ENCODE data around the gene TAOK1. TPM values are rescaled to one million over a fixed set of nuclear protein-coding genes. Genes with fewer than 3 reads are reported as not detected.
"Not testable (repeated sequence)": the region's sequence is repeated elsewhere in the genome, so short reads cannot be mapped to it uniquely, and the experiment has no call there.

The TAOK1 gene
- total RNA-seq, 1 donor from 2014 or later, result 100 TPM

GRCh38 chr17:29469276-29469675 lies 79.1 kb downstream of the TAOK1 start:
- Histone ChIP-seq H3K4me2 (ENCODE audit: low read length) (no peak overlapping the region), H3K9ac (ENCODE audit: low read length) (no peak overlapping the region), H3K9me3 (ENCODE audit: insufficient read depth, low read depth, low read length) (no peaks in the 10 kb centered on the region), H3K36me3 (ENCODE audit: insufficient read depth, low read length) (peaks cover 9% of the 10 kb centered on the region), H3K27me3 (ENCODE audit: insufficient read depth, low read length) (no peaks in the 10 kb centered on the region), H3K79me2 (ENCODE audit: insufficient read depth, low read length) (peaks cover 25% of the 10 kb centered on the region), H3K4me1 (ENCODE audit: insufficient read depth, low read length) (no peaks in the 10 kb centered on the region), H4K20me1 (ENCODE audit: insufficient read depth, low read length) (peaks cover 25% of the 10 kb centered on the region), H3K27ac (ENCODE audit: low read depth, low read length) (no peak overlapping the region), H2AFZ (ENCODE audit: low read depth, low read length) (no peak overlapping the region), H3K4me3 (ENCODE audit: insufficient read depth, low read depth, low read length) (no peak overlapping the region)
- Mint-ChIP-seq H3K27me3 (ENCODE audit: low read depth, unreplicated experiment) (no peaks in the 10 kb centered on the region), H3K4me1 (ENCODE audit: low read depth, unreplicated experiment) (no peaks in the 10 kb centered on the region), H3K9me3 (ENCODE audit: unreplicated experiment) (no peaks in the 10 kb centered on the region), H3K4me3 (ENCODE audit: unreplicated experiment) (no peak overlapping the region), H3K36me3 (ENCODE audit: low read depth, unreplicated experiment) (peaks cover 10% of the 10 kb centered on the region), H3K27ac (ENCODE audit: unreplicated experiment) (no peak overlapping the region)
- no peak for DNase-seq (ENCODE audit: low read depth)
- TF ChIP-seq CTCF (IDR thresholded peaks at IDR 0.05; ENCODE audit: insufficient read depth, low read depth, low read length) (no peak), EZH2 (IDR thresholded peaks at IDR 0.05; ENCODE audit: insufficient read depth, low read length) (no peak)
- FAIRE-seq, result no peak

- H3K4me1 ChIP-seq (ENCODE audit: insufficient read depth, low read length); H3K27ac ChIP-seq (ENCODE audit: low read depth, low read length); H3K4me1 Mint-ChIP-seq (ENCODE audit: low read depth, unreplicated experiment); H3K4me3 ChIP-seq (ENCODE audit: insufficient read depth, low read depth, low read length); H3K27me3 ChIP-seq (ENCODE audit: insufficient read depth, low read length); FAIRE-seq; H3K9ac ChIP-seq (ENCODE audit: low read length); H3K36me3 Mint-ChIP-seq (ENCODE audit: low read depth, unreplicated experiment); H3K4me3 Mint-ChIP-seq (ENCODE audit: unreplicated experiment); H2AFZ ChIP-seq (ENCODE audit: low read depth, low read length); H3K9me3 ChIP-seq (ENCODE audit: insufficient read depth, low read depth, low read length); H3K4me2 ChIP-seq (ENCODE audit: low read length); H3K27me3 Mint-ChIP-seq (ENCODE audit: low read depth, unreplicated experiment); DNase-seq (ENCODE audit: low read depth); H3K27ac Mint-ChIP-seq (ENCODE audit: unreplicated experiment); H3K9me3 Mint-ChIP-seq (ENCODE audit: unreplicated experiment): not testable (repeated sequence)
- peaks cover 19% of the 10 kb centered on the region for H4K20me1 ChIP-seq (ENCODE audit: insufficient read depth, low read length)
- H3K36me3 ChIP-seq (ENCODE audit: insufficient read depth, low read length), result peaks cover 14% of the 10 kb centered on the region
- peaks cover 23% of the 10 kb centered on the region for H3K79me2 ChIP-seq (ENCODE audit: insufficient read depth, low read length)
Measured at GRCh38 chr17:29473437-29473836, 83.3 kb downstream of the TAOK1 start.

GRCh38 chr17:29474297-29474696 lies 84.1 kb downstream of the TAOK1 start:
- H3K4me1 ChIP-seq (ENCODE audit: insufficient read depth, low read length), result no peaks in the 10 kb centered on the region
- no peaks in the 10 kb centered on the region for H3K9me3 ChIP-seq (ENCODE audit: insufficient read depth, low read depth, low read length)
- no peak for FAIRE-seq
- H3K36me3 ChIP-seq (ENCODE audit: insufficient read depth, low read length), result peaks cover 15% of the 10 kb centered on the region
- no peaks in the 10 kb centered on the region for H3K4me1 Mint-ChIP-seq (ENCODE audit: low read depth, unreplicated experiment)
- no peak for TF ChIP-seq CTCF (IDR thresholded peaks at IDR 0.05; ENCODE audit: insufficient read depth, low read depth, low read length)
- TF ChIP-seq EZH2 (IDR thresholded peaks at IDR 0.05; ENCODE audit: insufficient read depth, low read length), result no peak
- no peak overlapping the region for H3K4me3 ChIP-seq (ENCODE audit: insufficient read depth, low read depth, low read length)
- H3K27ac ChIP-seq (ENCODE audit: low read depth, low read length), result no peak overlapping the region
- no peak overlapping the region for H3K4me3 Mint-ChIP-seq (ENCODE audit: unreplicated experiment)
- H3K27me3 Mint-ChIP-seq (ENCODE audit: low read depth, unreplicated experiment), result no peaks in the 10 kb centered on the region
- H3K27ac Mint-ChIP-seq (ENCODE audit: unreplicated experiment), result no peak overlapping the region
- peaks cover 23% of the 10 kb centered on the region for H3K79me2 ChIP-seq (ENCODE audit: insufficient read depth, low read length)
- H3K9ac ChIP-seq (ENCODE audit: low read length), result no peak overlapping the region
- no peak overlapping the region for H2AFZ ChIP-seq (ENCODE audit: low read depth, low read length)
- no peaks in the 10 kb centered on the region for H3K27me3 ChIP-seq (ENCODE audit: insufficient read depth, low read length)
- H3K36me3 Mint-ChIP-seq (ENCODE audit: low read depth, unreplicated experiment), result peaks cover 10% of the 10 kb centered on the region
- H4K20me1 ChIP-seq (ENCODE audit: insufficient read depth, low read length), result peaks cover 24% of the 10 kb centered on the region
- no peaks in the 10 kb centered on the region for H3K9me3 Mint-ChIP-seq (ENCODE audit: unreplicated experiment)
- H3K4me2 ChIP-seq (ENCODE audit: low read length), result no peak overlapping the region
- no peak for DNase-seq (ENCODE audit: low read depth)

Measured in astrocyte (in vitro differentiated cells and primary cell).